Thymus (tissue), 11 donors: ENCODE results near the gene FAF1. TPM values are rescaled to one million over a fixed set of nuclear protein-coding genes. Genes with fewer than 3 reads are reported as not detected.

Experiments used
- DNase-seq, 9 donors: peaks; one replicate each; pipeline ENCODE4 v3.0.0-alpha.2; 2013; ENCODE audit warnings: low spot score in 9 of 9, low read depth in 6 of 9, missing footprints in 1 of 9
- H3K27ac ChIP-seq, 2 donors: one replicate each; pipeline ENCODE4 v1.5.1; 2013; ENCODE audit warnings: control low read depth in 1 of 2, low read depth in 1 of 2, low read length in 1 of 2, mild to moderate bottlenecking in 1 of 2, moderate library complexity in 1 of 2
- H3K27me3 ChIP-seq, 2 donors: one replicate each; pipeline ENCODE4 v1.5.1; 2013; ENCODE audit warnings: low read length in 1 of 2; ENCODE audit not compliant: control insufficient read depth in 2 of 2, insufficient read depth in 1 of 2
- H3K36me3 ChIP-seq, 2 donors: one replicate each; pipeline ENCODE4 v1.5.1; 2013; ENCODE audit warnings: low read length in 1 of 2, mild to moderate bottlenecking in 1 of 2, moderate library complexity in 1 of 2; ENCODE audit not compliant: control insufficient read depth in 2 of 2, insufficient read depth in 2 of 2
- H3K4me1 ChIP-seq, 2 donors: one replicate each; pipeline ENCODE4 v1.5.1; 2013; ENCODE audit warnings: low read length in 2 of 2; ENCODE audit not compliant: control insufficient read depth in 2 of 2, insufficient read depth in 2 of 2
- H3K4me3 ChIP-seq, 2 donors: one replicate each; pipeline ENCODE4 v1.5.1; 2013; ENCODE audit warnings: low read length in 2 of 2, control low read depth in 1 of 2, mild to moderate bottlenecking in 1 of 2
- H3K9me3 ChIP-seq, 2 donors: one replicate each; pipeline ENCODE4 v1.5.1; 2013; ENCODE audit warnings: low read length in 1 of 2, mild to moderate bottlenecking in 1 of 2; ENCODE audit not compliant: control insufficient read depth in 2 of 2, insufficient read depth in 1 of 2
- WGBS: extraction: QIAGEN DNeasy Blood & Tissue Kit; methylation state at CpG from one replicate; pipeline ENCODE4 v1.1.7; 2013; 5-methylcytosine and 5-hydroxymethylcytosine counted together
- polyA plus RNA-seq: library from polyadenylated mRNA; stranded (reverse); fragments of 200-250 nt; gene quantifications from one replicate; pipeline ENCODE4 v1.2.3, GENCODE V29; 2013
- total RNA-seq: library from RNA; stranded (reverse); fragments of 120-200 nt; gene quantifications from one replicate; pipeline ENCODE4 v1.2.4, GENCODE V29; 2013
- donor health status: healthy.

Gene FAF1
- total and polyA plus RNA-seq, 2 donors: 39.1 to 66.3 TPM

GRCh38 chr1:50427086-50427817, 532.8 kb downstream of the FAF1 start:
- peaks cover 84 to 100% of the 10 kb centered on the region in 2 donors for H3K27me3 ChIP-seq
- H3K4me1 ChIP-seq: peaks cover 7 to 23% of the 10 kb centered on the region in 2 donors
- H3K27ac ChIP-seq: no peak overlapping the region
- H3K36me3 ChIP-seq: no peaks in the 10 kb centered on the region
- 6% methylated on average over 44 of the region's 44 CpGs for WGBS
- no peak overlapping the region for H3K4me3 ChIP-seq
- H3K9me3 ChIP-seq: no peaks in the 10 kb centered on the region
- DNase-seq: no peak

- H3K27me3 ChIP-seq: peaks cover 85 to 100% of the 10 kb centered on the region in 2 donors
- 4% methylated on average over 28 of the region's 28 CpGs for WGBS
- no peak overlapping the region for H3K4me3 ChIP-seq
- peaks cover 7 to 23% of the 10 kb centered on the region in 2 donors for H3K4me1 ChIP-seq
- no peak for DNase-seq
- no peaks in the 10 kb centered on the region for H3K36me3 ChIP-seq
- H3K27ac ChIP-seq: no peak overlapping the region
- H3K9me3 ChIP-seq: no peaks in the 10 kb centered on the region
Measured at GRCh38 chr1:50426702-50427085, 533.4 kb downstream of the FAF1 start.

GRCh38 chr1:50426108-50426700, 533.9 kb downstream of the FAF1 start:
- Histone ChIP-seq H3K4me3 (no peak overlapping the region), H3K27ac (no peak overlapping the region), H3K36me3 (no peaks in the 10 kb centered on the region), H3K27me3 (peaks cover 85 to 100% of the 10 kb centered on the region in 2 donors), H3K4me1 (peaks cover 9 to 23% of the 10 kb centered on the region in 2 donors), H3K9me3 (no peaks in the 10 kb centered on the region)
- DNase-seq: no peak
- WGBS: 14% methylated on average over 20 of the region's 20 CpGs

- H3K36me3 ChIP-seq: no peaks in the 10 kb centered on the region
- WGBS: 8% methylated on average over 34 of the region's 34 CpGs
- DNase-seq: no peak
- peaks cover 14 to 25% of the 10 kb centered on the region in 2 donors for H3K4me1 ChIP-seq
- H3K27ac ChIP-seq: no peak overlapping the region
- H3K4me3 ChIP-seq: no peak overlapping the region
- H3K27me3 ChIP-seq: peaks cover 86 to 100% of the 10 kb centered on the region in 2 donors
- no peaks in the 10 kb centered on the region for H3K9me3 ChIP-seq
Measured at GRCh38 chr1:50425376-50426107, 534.5 kb downstream of the FAF1 start.

- H3K9me3 ChIP-seq: no peaks in the 10 kb centered on the region
- 13% methylated on average over 40 of the region's 40 CpGs for WGBS
- H3K27me3 ChIP-seq: peaks cover 88 to 100% of the 10 kb centered on the region in 2 donors
- no peak overlapping the region for H3K27ac ChIP-seq
- no peak for DNase-seq
- H3K36me3 ChIP-seq: no peaks in the 10 kb centered on the region
- peaks cover 14 to 25% of the 10 kb centered on the region in 2 donors for H3K4me1 ChIP-seq
- H3K4me3 ChIP-seq: no peak overlapping the region
Measured at GRCh38 chr1:50424884-50425375, 535.1 kb downstream of the FAF1 start.

DNA sequence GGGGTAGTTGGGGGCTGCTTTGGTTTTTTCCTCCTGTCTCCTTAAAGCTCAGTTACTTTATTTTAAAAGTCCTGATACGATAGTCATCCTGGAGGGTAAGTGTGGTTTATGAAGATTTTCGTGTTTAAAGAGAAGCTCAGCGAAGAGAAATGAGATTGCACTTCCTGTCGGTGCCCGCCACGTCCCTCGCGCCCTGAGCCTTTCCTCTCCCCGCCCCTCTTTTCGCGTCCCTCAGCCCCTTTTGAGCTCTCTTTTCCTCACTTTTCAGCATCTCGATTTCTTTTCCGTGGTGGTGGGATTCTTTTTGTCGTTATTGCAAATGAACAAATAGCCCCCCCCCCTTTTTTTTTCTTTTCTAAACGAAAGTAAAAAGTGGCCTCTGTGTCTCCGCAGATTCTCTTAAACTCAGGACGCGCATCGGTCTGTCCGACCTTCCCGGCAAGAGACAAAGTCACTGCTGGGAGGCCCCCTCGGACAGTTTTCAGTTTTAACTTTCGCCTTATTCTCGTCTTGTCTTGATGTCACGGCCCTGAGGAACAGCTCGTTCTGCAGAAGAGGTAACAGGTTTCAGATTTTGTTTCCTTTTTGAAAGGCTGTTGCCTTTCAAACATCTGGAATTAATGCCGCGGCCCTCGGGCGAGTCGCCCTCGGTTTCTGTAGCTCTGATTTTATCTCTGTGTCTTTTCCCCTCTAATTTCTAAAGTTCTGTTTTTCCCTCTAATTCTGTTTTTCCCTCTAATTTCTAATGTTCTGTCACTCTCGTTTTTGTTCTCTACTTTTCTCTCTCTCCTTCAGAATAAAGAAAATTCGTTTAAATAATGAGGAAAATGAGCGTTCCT, 535.8 kb downstream of the FAF1 start:
- DNase-seq: peak in 1 of 9 donors; percentile 39
- H3K9me3 ChIP-seq: no peaks in the 10 kb centered on the region
- peaks cover 94 to 100% of the 10 kb centered on the region in 2 donors for H3K27me3 ChIP-seq
- WGBS: 3% methylated on average over 35 of the region's 35 CpGs
- H3K4me1 ChIP-seq: peaks cover 14 to 25% of the 10 kb centered on the region in 2 donors
- H3K27ac ChIP-seq: no peak overlapping the region
- H3K4me3 ChIP-seq: peak overlapping the region; percentile 7 to 42
- H3K36me3 ChIP-seq: no peaks in the 10 kb centered on the region

DNA sequence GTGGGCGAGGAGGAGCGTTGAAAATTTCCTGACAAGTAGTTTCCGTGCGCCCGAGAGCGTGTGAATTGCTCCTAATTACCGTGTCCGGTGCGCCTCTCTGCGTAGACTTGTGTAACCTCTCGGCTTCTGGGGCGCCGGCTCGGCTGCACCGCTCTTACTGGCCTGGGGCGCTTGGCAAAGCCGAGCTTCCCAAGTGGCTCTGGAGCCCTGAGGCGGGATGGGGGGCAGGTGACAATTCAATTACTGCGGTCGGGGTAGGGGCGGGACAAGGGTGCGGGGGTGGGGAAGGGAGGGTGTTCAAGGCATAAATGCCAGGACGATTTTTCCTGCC, 536.4 kb downstream of the FAF1 start:
- peak overlapping the region in 1 of 2 donors; percentile 42 for H3K4me3 ChIP-seq
- DNase-seq: no peak
- H3K9me3 ChIP-seq: no peaks in the 10 kb centered on the region
- WGBS: 6% methylated on average over 23 of the region's 23 CpGs
- peaks cover 97 to 98% of the 10 kb centered on the region in 2 donors for H3K27me3 ChIP-seq
- H3K27ac ChIP-seq: no peak overlapping the region
- no peaks in the 10 kb centered on the region for H3K36me3 ChIP-seq
- peaks cover 14 to 25% of the 10 kb centered on the region in 2 donors for H3K4me1 ChIP-seq

- peak within 1 kb of the TSS; percentile 7 to 42 for H3K4me3 ChIP-seq
- H3K36me3 ChIP-seq: no peaks in the 10 kb centered on the region
- peaks cover 98% of the 10 kb centered on the region in 2 donors for H3K27me3 ChIP-seq
- peaks cover 14 to 29% of the 10 kb centered on the region in 2 donors for H3K4me1 ChIP-seq
- no peak within 1 kb of the TSS for H3K27ac ChIP-seq
- DNase-seq: no peak
- WGBS: 5% methylated on average over 61 of the region's 61 CpGs
- H3K9me3 ChIP-seq: no peaks in the 10 kb centered on the region
Measured at GRCh38 chr1:50422946-50423669, 537.0 kb downstream of the FAF1 start, which contains the start of gene DMRTA2. Gene DMRTA2 (minus strand): TSS chr1:50423443. CDS start chr1:50421536, 1,907 bp downstream.
